Adrenal gland (tissue), 5 donors: ENCODE results near the gene WNT4.

Source experiments
- CTCF ChIP-seq, 6 experiments: fragments of 450-650 bp in 4 of 6; fragments of 200-600 bp in 2 of 6; sonication (generic) in 1 of 6; IDR thresholded peaks; 1 replicate in 5 of 6; 2 replicates in 1 of 6; pipeline versions ENCODE4 v1.5.1 to v1.8.0; 2016 to 2021; ENCODE audit warnings: antibody characterized with exemption in 6 of 6, mild to moderate bottlenecking in 2 of 6, moderate library complexity in 1 of 6
- POLR2A ChIP-seq, 2 donors: fragments of 450-650 bp; IDR thresholded peaks; one replicate each; pipeline ENCODE4 v1.6.1; 2017; ENCODE audit warnings: antibody characterized with exemption in 2 of 2, mild to moderate bottlenecking in 2 of 2, moderate library complexity in 1 of 2
- donor health status: DM: no; HTN: no; CAD: no.

GRCh38 chr1:22189619-22190018 is 46.7 kb upstream of the WNT4 start:
- TF ChIP-seq CTCF (IDR thresholded peaks at IDR 0.05) (no peak), POLR2A (IDR thresholded peaks at IDR 0.05) (no peak)
